GM21825 (cell line): Measurements from ENCODE around the gene MAPKAPK2.
A peak's percentile ranks its signal among the peaks of the same experiment; 100 is the strongest.

Experiments used
- ATAC-seq: cut with Tn5 transposase; IDR thresholded peaks from one replicate; pipeline ENCODE4 v1.9.1; 2021; ENCODE audit warnings: mild to moderate bottlenecking, moderate library complexity; ENCODE audit not compliant: unreplicated experiment

Gene MAPKAPK2

GRCh38 chr1:206660136-206660535, 24.6 kb upstream of the MAPKAPK2 start:
- ATAC-seq, result no peak

- no peak for ATAC-seq
Observed at GRCh38 chr1:206661161-206661820, 23.4 kb upstream of the MAPKAPK2 start.

GRCh38 chr1:206662396-206663092, 22.2 kb upstream of the MAPKAPK2 start:
- ATAC-seq, result no peak

- ATAC-seq, result no peak
Observed at GRCh38 chr1:206663362-206663761, 21.3 kb upstream of the MAPKAPK2 start.

- ATAC-seq, result no peak
Observed at GRCh38 chr1:206663832-206664652, 20.7 kb upstream of the MAPKAPK2 start.

GRCh38 chr1:206664740-206665139, 20.0 kb upstream of the MAPKAPK2 start:
- ATAC-seq, result no peak

- no peak for ATAC-seq
Observed at GRCh38 chr1:206666031-206666561, 18.6 kb upstream of the MAPKAPK2 start.

- no peak for ATAC-seq
Observed at GRCh38 chr1:206666954-206667665, 17.6 kb upstream of the MAPKAPK2 start.

GRCh38 chr1:206668351-206668750, 16.4 kb upstream of the MAPKAPK2 start:
- no peak for ATAC-seq

GRCh38 chr1:206668874-206669410, 15.8 kb upstream of the MAPKAPK2 start:
- no peak for ATAC-seq

GRCh38 chr1:206672011-206672688, 12.6 kb upstream of the MAPKAPK2 start:
- ATAC-seq, result no peak

- no peak for ATAC-seq
Observed at GRCh38 chr1:206672844-206673758, 11.6 kb upstream of the MAPKAPK2 start.

- ATAC-seq, result no peak
Observed at GRCh38 chr1:206674236-206674635, 10.5 kb upstream of the MAPKAPK2 start.

- no peak for ATAC-seq
Observed at GRCh38 chr1:206674745-206675175, 9.9 kb upstream of the MAPKAPK2 start.

GRCh38 chr1:206676499-206676898, 8.2 kb upstream of the MAPKAPK2 start:
- ATAC-seq, result no peak

- ATAC-seq, result peak; percentile 27
Observed at GRCh38 chr1:206678490-206678889, 6.2 kb upstream of the MAPKAPK2 start.

- peak; percentile 69 for ATAC-seq
Observed at GRCh38 chr1:206679738-206680211, 4.9 kb upstream of the MAPKAPK2 start.

- no peak for ATAC-seq
Observed at GRCh38 chr1:206680279-206680678, 4.4 kb upstream of the MAPKAPK2 start.

GRCh38 chr1:206681359-206681758, 3.3 kb upstream of the MAPKAPK2 start:
- no peak for ATAC-seq
